NCI-H1092 (cell line): ENCODE measurements around the gene MRPL37.
"Not testable (repeated sequence)": the region's sequence is repeated elsewhere in the genome, so short reads cannot be mapped to it uniquely, and the experiment has no call there.

Experiments used
- DNase-seq: peaks from one replicate; lab custom pipeline; 2025; lab: John Stamatoyannopoulos, UW

The MRPL37 gene

GRCh38 chr1:54220004-54220811 is 20.2 kb downstream of the MRPL37 start:
- DNase-seq, result no peak

GRCh38 chr1:54221113-54221834 is 21.3 kb downstream of the MRPL37 start:
- no peak for DNase-seq

GRCh38 chr1:54221867-54222484 is 22.0 kb downstream of the MRPL37 start:
- DNase-seq, result no peak

DNA sequence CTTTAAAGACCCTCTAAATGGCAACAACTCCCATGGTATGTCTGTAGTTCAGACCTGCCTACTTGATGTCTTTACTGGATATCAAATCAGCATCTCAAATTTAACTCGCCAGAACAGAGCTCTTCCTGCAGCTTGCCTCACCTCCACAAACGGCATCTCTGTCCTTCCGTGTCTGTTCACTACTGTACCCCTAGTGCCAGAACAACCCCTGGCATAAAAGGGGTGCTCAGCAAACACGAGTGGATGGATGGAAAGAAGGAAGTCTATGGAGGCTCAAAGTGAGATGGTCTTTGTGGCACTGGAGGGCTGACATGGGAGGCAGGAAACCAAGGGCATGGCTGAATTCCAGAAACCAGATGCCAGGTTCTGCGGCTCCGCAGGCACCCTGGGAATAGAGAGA is 22.7 kb downstream of the MRPL37 start:
- no peak for DNase-seq

GRCh38 chr1:54223441-54224202 is 23.7 kb downstream of the MRPL37 start:
- DNase-seq, result no peak

DNA sequence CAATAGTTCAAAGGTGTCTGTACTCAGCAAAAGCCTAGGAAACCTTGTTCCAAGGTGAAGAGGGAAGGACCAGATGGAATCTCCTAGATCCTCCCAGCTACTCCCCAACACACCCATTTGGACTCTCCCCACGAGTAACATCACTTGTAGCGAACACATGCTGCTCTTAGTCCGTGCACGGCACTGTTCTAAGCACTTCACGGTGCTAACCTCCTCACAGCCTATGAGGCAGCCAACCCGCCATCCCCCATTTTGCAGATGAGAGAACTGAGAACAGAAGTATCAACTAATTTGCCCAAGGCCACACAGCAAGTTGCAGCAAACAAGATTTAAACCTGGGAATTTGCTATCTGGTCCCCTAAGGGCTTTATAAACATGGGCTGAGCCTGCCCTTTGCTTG is 24.3 kb downstream of the MRPL37 start:
- no peak for DNase-seq

DNA sequence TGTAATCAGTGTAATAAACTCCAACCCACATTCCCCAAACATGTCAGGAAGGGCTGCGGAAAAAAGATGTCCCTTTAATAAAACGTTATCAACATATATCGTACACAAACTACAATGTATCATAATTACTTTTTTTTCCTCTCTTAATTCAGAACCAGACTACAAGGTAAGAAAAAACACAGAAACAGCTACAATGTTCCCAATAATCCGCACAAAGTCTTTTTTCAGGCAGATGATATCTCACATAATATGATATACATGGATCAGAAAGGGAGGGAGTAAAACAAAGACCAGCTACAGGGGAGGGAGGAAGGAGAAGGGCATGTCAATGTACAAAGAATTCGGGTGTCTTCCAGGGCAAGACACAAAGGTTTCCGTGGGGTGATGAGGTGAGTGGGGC is 25.4 kb downstream of the MRPL37 start:
- no peak for DNase-seq

GRCh38 chr1:54225986-54226559 is 26.1 kb downstream of the MRPL37 start:
- no peak for DNase-seq

DNA sequence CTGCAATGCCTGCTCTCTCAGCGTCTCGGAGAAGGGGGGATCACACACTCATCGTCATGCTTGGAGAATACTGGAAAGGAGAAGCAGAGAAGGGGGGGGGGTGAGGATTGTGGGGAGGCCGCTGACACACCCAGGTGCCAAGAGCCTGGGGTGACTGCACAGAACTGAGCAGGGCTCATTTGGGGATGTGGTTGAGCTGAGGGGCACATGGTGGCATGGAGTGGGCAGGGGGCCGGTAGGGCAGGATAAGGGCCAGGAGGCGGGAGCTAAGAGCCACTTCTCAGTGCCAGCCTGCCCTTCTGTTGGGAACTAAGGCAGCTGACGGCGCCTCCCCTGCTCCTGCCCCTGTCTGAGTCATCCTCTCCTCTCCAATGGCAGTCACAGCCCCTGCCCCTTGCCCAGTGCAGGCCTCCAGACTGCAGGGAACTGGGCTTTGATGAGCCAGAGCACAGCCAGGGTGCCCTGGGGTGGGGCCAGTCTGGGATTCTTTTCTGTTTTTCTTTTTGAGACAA is 27.2 kb downstream of the MRPL37 start:
- no peak for DNase-seq

DNA sequence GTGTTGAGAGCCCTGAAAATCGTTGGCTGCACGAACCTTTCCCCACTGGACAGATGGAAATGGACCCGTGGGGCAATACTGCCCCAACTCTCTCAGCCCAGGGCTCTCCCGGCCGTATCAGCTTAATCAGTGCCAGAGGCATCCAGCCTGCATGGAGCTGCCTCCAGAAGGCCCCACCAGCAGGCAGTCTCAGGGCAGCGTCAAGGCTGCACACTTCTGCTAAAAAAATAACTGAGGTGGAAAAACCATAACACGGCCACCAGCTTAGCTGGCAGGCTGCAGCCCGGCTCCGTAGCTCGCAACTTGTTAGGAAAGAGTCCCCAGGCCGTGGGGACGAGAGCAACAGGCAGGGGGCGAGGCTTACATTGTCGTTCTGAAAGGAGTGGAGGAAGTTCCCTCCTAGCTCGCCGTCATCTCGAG is 27.9 kb downstream of the MRPL37 start:
- DNase-seq, result no peak

DNA sequence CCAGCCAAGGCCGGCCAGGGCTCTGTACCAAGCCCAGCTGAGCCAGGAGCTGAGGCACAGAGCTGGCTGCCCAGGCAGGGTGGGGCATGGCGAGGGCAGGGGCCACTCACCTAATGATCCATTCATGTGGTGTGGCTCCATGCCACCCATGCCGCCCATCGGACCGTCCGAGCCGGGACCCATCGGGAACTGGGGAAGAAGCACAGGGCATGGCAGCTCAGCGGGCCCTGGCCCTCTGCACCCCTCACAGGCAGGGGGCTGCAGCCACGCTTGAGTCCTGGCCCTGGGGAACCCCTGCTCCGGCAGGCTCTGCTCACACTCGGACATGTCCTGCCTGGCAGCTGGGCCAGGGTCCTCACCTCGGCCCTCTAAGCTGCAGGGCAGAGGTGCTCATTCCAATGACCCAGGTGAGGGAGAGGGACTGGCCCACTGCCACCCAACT is 28.7 kb downstream of the MRPL37 start:
- DNase-seq, result no peak

- no peak for DNase-seq
Observed at GRCh38 chr1:54229281-54229891, 29.4 kb downstream of the MRPL37 start.

GRCh38 chr1:54230507-54231339 is 30.8 kb downstream of the MRPL37 start:
- DNase-seq, result no peak

GRCh38 chr1:54233196-54233595 is 33.2 kb downstream of the MRPL37 start:
- not testable (repeated sequence) for DNase-seq

- no peak for DNase-seq
Observed at GRCh38 chr1:54234284-54234683, 34.3 kb downstream of the MRPL37 start.

- DNase-seq, result no peak
Observed at GRCh38 chr1:54237586-54237985, 37.6 kb downstream of the MRPL37 start.

- DNase-seq, result no peak
Observed at GRCh38 chr1:54238353-54239034, 38.5 kb downstream of the MRPL37 start.

DNA sequence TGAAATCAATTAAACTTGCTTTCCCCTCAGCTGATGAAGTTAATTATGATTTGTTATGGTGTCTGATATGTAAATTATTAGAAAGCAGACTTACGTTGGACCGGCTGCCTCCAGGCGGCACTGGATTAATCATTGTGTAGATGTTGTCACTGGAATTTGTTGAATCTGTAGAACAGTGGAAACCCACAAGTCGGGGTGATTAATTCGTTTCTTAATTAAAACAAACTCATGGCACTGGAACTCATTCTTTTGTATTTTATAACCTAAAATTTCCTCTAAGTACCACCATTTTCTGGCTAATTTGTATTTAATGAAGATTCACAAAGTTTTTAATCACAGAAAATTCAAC is 39.0 kb downstream of the MRPL37 start:
- no peak for DNase-seq

DNA sequence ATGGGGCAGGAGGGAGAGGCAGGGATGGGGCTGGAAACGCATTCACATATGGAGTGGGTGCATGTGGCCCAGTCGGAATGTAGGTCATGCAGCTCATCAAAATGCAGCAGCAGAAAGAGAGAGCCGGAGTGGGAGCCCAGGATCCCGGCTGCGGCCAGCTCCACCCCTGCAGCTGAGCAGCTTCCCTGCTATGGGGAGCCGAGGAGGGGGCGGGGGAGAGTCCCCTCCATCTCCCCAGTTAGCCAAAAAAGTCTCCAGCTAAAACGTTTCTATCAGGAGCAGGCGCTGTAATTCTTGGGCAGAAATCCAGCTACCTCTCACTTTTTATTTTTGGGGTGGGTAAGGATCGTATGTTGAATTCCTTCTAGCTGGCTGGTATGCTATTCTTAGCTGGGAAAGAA is 39.7 kb downstream of the MRPL37 start:
- no peak for DNase-seq
